ENCODE results near the gene FLNB.

DNA sequence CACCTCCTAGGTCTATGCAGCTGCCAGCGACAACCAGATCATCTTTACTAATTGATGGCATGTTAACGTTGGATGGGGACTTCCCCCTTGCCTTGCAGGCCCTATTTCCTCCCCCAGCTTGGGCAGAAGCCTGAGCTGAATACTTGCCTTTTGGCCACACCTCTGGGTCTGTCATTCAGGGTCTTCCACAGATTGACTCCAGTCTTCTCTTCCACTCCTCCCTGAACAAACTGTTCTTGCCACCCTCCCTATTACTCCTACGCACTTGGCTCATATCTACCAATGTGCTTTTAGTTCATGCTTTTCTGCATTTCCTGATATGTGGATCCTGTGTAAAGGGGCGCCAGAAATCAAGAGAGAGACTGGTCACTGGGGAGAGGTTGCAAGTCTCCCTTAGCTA, 129.1 kb downstream of the FLNB start:
- no peak for TF ChIP-seq POLR2A (IDR thresholded peaks at IDR 0.05)
- TF ChIP-seq, protein P1, sequence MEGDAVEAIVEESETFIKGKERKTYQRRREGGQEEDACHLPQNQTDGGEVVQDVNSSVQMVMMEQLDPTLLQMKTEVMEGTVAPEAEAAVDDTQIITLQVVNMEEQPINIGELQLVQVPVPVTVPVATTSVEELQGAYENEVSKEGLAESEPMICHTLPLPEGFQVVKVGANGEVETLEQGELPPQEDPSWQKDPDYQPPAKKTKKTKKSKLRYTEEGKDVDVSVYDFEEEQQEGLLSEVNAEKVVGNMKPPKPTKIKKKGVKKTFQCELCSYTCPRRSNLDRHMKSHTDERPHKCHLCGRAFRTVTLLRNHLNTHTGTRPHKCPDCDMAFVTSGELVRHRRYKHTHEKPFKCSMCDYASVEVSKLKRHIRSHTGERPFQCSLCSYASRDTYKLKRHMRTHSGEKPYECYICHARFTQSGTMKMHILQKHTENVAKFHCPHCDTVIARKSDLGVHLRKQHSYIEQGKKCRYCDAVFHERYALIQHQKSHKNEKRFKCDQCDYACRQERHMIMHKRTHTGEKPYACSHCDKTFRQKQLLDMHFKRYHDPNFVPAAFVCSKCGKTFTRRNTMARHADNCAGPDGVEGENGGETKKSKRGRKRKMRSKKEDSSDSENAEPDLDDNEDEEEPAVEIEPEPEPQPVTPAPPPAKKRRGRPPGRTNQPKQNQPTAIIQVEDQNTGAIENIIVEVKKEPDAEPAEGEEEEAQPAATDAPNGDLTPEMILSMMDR (IDR thresholded peaks at IDR 0.05): no peak

All from thyroid gland (tissue), 4 donors.